ENCODE measurements around the gene LUC7L. TPM values are rescaled to one million over a fixed set of nuclear protein-coding genes. Genes with fewer than 3 reads are reported as not detected.

Gene LUC7L
- total RNA-seq, 4 donors from 2014 or later, result 38.4 to 111 (median 43.5) TPM

- 74 to 88% methylated on average over 15 to 25 of the region's 30 CpGs for WGBS, 2 donors
- intact Hi-C loops (cut with DNase I; ENCODE audit: low total_unique reads), result no loop called here
- no peak for DNase-seq (ENCODE audit: low spot score in 2 of 2)
- TF ChIP-seq POLR2A (IDR thresholded peaks at IDR 0.05), result no peak
- no peak for TF ChIP-seq CTCF (IDR thresholded peaks at IDR 0.05)
- H3K4me3 ChIP-seq (ENCODE audit: low read depth, poor library complexity, severe bottlenecking), result no peak overlapping the region
These were observed 44.5 kb upstream of the LUC7L start for GRCh38 chr16:273547-274421.

GRCh38 chr16:272633-273546, 43.6 kb upstream of the LUC7L start:
- TF ChIP-seq POLR2A (IDR thresholded peaks at IDR 0.05) (no peak), CTCF (IDR thresholded peaks at IDR 0.05) (no peak)
- no peak overlapping the region for H3K4me3 ChIP-seq (ENCODE audit: low read depth, poor library complexity, severe bottlenecking)
- DNase-seq (ENCODE audit: low spot score in 2 of 2), result no peak
- intact Hi-C loops (cut with DNase I; ENCODE audit: low total_unique reads), result no loop called here
- WGBS, 2 donors, result 84 to 86% methylated on average over 32 to 36 of the region's 36 CpGs

GRCh38 chr16:270381-271255, 41.4 kb upstream of the LUC7L start:
- intact Hi-C loops (cut with DNase I; ENCODE audit: low total_unique reads), result no loop called here
- TF ChIP-seq POLR2A (IDR thresholded peaks at IDR 0.05) (no peak), CTCF (IDR thresholded peaks at IDR 0.05) (no peak)
- H3K4me3 ChIP-seq (ENCODE audit: low read depth, poor library complexity, severe bottlenecking), result no peak overlapping the region
- WGBS, 2 donors, result 87 to 92% methylated on average over 19 to 26 of the region's 34 CpGs
- no peak for DNase-seq (ENCODE audit: low spot score in 2 of 2)

GRCh38 chr16:269061-269796, 40.0 kb upstream of the LUC7L start:
- 84 to 85% methylated on average over 24 of the region's 24 CpGs for WGBS, 2 donors
- H3K4me3 ChIP-seq (ENCODE audit: low read depth, poor library complexity, severe bottlenecking), result no peak overlapping the region
- no peak for DNase-seq (ENCODE audit: low spot score in 2 of 2)
- intact Hi-C loops (cut with DNase I; ENCODE audit: low total_unique reads), result no loop called here
- TF ChIP-seq CTCF (IDR thresholded peaks at IDR 0.05) (no peak), POLR2A (IDR thresholded peaks at IDR 0.05) (no peak)

Measured in lower leg skin (tissue), 4 donors.